GM18867 (cell line): ENCODE measurements around the gene BPTF.
"Not testable (repeated sequence)": the region's sequence is repeated elsewhere in the genome, so short reads cannot be mapped to it uniquely, and the experiment has no call there.

Source experiments
- ATAC-seq: cut with Tn5 transposase; IDR thresholded peaks from one replicate; pipeline ENCODE4 v1.9.1; 2021; ENCODE audit warnings: mild to moderate bottlenecking, moderate library complexity; ENCODE audit not compliant: unreplicated experiment

Gene BPTF

DNA sequence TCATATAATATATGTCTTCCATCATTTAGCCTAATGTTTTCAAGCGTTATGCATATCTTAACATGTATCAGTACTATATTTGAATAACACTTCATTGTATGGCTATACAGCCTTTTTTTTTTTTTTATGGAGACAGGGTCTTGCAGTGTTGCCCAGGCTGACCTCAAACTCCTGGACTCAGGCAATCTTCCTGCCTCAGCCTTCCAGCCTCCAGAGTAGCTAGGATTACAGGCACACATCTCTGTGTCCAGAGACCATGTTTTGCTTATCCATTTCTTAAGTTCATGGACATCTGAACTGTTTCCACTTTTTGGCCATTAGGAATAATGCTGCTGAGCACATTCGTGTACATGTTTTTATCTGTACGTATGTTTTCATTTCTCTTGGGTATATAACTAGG lies 7.8 kb downstream of the BPTF start:
- ATAC-seq, result no peak

DNA sequence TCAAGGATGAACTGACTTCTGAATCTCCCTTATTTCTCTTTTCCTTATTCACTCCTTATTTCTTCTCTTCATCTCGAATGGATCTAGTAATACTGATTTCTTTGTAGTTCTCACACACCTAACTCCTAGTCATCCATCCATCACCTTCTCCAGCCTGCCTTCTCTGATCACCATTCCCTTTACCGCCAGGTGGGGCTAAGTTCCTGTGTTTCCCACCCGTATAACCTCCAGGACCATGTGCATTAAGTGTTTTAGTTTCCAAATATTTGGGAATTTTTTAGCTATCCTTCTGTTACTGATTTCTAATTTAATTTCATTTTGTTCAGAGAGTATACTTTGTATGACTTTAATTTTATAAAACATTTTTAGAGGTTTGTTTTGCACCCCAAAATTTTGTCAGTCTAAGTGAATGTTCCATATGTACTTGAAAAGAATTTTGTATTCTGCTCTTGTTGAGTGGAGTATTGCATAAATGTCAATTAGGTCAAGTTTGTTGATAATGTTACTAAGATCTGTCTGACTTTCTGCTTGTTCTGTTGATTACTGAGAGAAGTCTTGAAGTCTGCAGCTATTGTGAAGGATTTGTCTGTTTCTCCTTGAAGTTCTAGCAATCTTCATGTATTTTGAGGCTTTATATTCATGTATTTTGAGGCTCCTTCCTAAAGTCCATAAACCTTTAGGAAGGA lies 8.8 kb downstream of the BPTF start:
- ATAC-seq, result no peak

DNA sequence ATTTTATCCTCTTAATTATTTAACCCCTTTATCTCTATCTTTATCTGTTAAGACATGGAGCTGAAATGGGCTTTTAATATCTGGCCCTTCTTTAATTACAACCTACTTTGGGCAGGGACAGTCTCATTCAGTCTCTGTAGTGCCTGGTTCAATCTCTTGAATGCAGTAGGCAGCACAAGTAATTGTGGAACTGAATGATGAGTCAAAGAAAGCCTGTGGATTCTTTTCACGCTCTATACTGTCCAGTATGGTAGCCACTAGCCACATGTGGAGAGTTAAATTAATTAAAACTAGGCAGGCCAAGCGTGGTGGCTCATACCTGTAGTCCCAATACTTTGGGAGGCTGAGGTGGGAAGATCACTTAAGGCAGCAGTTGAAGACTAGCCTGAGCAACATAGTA lies 9.3 kb downstream of the BPTF start:
- no peak for ATAC-seq

DNA sequence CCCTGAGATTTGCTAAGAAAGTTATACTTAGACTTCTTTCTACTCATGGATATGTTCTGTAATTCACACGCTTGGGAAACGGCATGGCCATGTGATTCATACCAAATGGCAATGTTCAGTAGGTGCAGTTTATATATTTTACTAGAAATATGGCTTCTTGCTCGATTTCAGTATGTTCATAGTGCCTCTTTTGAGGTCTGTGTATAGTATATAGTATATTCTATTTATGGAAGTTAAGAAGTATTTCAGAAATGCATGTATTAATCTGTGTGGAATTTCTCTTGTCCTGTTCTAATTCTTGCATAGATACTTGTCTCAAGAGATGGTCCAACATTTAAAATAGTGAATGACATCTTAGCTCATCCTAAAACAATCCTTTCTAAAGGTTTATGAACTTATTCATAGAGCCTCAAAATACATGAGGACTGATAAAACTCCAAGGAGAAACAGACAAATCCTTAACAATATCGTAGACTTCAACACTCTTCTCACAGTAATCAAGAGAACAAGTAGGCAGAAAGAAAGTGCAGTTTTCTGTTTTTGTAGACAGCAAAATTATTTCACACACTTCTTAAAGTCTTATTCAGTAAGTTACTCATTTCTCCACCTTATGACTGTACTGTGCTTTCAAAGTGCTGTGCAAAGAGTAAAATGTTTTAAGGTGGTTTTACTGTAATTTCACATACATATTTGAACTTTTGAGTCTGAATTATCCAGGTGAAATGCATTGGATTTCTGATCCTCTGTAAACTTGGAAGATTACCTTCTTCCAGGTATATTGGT lies 11.1 kb downstream of the BPTF start:
- ATAC-seq, result no peak

DNA sequence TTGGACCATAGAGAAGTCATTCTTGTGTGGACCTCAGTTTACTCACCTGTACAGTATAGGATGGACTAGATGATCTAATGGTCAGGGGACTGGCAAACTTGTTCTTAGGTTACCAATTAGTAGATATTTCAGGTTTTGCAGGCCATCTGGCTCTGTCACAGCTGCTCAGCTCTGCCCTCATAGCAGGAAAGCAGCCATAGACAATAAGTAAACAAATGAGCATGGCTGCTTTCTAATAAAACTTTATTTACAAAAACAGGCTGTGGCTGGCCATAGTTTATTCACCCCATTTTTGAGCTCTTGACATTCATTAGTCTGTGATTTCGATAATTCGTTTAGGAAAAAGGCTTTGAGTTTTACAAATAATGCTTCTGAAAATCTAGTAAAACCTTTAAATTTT lies 12.7 kb downstream of the BPTF start:
- no peak for ATAC-seq

DNA sequence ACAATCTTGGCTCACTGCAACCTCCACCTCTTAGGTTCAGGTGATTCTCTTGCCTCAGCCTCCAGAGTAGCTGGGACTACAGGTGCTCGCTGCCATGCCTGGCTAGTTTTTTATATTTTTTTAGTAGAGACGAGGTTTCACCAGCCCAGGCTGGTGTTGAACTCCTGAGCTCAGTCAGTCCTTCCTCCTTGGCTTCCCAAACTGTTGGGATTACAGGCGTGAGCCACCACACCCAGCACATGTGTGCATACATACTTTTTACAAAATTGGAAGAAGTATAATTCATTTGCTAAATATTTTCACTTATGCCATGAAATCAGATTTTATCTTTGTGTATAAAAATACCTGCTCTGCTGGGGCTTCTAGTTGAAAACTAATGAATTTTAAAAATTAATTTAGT lies 13.2 kb downstream of the BPTF start:
- ATAC-seq, result no peak

DNA sequence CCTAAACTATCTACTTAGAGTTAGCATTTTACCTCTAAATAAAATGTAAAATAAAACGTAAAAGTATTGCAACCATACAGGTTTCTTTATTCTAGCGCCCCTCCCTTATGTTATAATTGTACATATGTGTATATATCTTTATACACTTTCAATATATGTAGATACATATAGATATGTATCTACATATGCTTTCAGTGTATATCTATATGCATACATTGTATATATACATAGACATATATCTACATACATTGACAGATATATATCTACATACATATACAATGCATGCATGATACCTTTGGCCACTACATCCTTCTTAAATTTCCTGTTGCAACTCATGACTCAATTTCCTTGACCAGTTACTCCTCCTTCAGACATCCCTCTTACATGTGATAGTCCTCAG lies 16.7 kb downstream of the BPTF start:
- no peak for ATAC-seq

DNA sequence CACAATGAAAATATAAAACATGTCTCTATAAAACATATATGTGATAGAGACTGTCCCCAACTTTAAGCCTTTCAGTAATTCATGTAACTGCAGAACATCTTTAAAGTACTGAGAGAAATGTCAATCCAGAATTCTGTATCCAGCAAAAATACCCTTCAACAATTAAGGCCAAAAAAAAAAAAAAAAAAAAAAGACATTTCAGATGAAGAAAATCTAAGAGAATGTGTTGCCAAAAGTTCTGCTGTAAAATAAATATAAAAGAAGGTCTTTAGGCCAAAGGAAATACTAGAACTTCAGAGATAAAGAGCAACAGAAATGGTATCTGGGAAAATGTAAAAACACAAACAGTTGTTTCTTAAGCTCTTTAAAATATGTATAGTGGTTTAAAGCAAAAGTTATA lies 17.3 kb downstream of the BPTF start:
- no peak for ATAC-seq

DNA sequence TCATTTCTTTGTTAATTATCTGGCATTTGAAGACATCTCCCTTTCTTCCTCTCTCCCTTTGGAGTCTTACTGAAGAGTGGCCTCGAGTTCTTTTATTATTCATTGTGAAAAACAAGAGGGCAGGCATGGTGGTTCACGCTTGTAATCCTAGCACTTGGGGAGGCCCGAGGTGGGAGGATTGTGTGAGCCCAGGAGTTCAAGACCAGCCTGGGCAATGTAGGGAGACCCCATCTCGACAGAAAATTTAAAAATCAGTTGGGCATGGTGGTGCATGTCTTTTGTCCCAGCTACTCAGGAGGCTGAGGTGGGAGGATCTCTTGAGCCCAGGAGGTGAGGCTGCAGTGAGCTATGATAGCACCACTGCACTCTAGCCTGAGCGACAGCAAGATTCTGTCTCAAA lies 20.1 kb downstream of the BPTF start:
- no peak for ATAC-seq

DNA sequence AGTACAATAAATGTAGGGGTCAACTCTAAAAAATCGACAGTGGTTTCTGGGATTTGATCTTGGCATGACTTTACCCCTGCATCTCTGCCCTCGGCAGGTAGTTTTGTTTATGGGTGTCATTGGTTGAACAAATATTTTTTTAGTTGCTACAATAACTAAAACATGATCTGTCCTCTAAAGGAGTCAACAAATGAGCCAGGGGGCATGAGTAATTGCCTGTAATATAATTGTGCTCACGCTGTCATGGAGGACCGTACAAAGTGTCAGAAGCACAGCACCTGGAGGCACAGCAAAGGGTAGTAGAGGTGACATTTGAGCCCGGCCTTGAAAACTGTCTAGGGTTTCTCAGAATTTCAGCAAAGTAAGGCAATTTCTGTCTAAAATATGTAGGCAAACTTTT lies 22.9 kb downstream of the BPTF start:
- ATAC-seq, result not testable (repeated sequence)

DNA sequence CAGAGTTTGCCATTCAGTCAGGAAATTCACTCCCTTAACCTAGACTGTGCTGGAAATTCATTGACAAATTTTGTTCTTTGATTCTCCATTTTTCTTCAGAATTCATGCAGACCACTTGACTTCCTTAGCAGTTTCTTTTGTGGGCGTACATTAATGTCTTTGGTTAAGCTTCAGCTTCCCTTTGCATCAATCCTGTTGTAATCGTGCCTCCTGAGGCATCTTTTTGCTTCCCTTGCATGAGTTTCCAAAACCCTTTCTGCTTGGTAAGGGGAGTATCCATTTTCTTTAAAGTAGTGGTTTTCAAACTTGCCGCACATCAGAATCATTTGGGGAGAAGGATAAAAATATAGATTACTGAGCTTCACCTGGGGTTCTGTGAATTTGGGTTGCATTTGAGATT lies 23.5 kb downstream of the BPTF start:
- not testable (repeated sequence) for ATAC-seq

DNA sequence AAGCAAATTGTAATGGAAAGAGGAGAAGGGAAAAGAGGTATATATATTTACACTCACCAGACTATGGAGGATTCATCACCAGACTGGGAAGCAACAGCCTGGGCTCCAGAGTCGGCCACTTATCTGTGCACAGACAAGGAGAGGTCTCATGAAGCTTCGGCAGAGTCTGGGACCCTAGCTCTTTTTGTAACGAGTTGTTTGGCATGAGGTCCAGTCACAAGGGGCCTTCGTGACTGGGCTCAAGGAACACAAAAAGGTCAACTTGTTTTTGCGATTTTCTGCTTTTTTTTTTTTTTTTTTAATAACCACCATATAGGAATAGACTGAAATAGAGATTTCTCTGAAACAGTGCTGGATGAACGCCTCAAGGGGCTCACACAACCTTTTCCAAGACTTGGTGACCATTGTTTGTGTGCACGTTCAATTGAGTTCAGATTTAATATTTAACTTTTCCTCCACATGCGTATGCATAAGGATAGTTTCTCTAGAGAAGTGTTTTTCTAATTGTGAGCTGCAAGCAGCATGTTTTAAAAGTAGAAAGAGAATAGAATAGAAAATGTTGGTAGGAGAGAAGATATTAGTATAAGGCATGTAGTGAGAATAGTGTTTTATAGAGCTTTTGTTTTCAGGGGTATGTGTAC lies 25.8 kb downstream of the BPTF start:
- no peak for ATAC-seq

DNA sequence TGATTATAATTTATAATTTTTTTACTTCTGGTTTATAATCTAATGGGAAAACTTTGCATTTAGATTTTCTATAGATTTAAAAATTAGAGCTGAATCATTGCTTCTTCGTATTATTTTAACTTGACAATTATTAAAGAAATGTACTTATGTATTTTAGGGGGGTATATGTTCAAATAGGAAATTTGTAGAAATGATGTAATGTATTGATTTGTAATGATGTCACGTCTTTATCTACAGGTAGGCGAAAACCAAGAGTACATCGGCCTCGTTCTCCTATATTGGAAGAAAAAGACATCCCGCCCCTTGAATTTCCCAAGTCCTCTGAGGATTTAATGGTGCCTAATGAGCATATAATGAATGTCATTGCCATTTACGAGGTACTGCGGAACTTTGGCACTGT lies 28.4 kb downstream of the BPTF start:
- no peak for ATAC-seq

DNA sequence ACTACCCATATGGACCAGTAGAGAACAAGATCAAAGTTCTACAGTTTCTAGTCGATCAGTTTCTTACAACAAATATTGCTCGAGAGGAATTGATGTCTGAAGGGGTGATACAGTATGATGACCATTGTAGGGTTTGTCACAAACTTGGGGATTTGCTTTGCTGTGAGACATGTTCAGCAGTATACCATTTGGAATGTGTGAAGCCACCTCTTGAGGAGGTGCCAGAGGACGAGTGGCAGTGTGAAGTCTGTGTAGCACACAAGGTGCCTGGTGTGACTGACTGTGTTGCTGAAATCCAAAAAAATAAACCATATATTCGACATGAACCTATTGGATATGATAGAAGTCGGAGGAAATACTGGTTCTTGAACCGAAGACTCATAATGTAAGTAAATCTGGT lies 29.1 kb downstream of the BPTF start:
- no peak for ATAC-seq

DNA sequence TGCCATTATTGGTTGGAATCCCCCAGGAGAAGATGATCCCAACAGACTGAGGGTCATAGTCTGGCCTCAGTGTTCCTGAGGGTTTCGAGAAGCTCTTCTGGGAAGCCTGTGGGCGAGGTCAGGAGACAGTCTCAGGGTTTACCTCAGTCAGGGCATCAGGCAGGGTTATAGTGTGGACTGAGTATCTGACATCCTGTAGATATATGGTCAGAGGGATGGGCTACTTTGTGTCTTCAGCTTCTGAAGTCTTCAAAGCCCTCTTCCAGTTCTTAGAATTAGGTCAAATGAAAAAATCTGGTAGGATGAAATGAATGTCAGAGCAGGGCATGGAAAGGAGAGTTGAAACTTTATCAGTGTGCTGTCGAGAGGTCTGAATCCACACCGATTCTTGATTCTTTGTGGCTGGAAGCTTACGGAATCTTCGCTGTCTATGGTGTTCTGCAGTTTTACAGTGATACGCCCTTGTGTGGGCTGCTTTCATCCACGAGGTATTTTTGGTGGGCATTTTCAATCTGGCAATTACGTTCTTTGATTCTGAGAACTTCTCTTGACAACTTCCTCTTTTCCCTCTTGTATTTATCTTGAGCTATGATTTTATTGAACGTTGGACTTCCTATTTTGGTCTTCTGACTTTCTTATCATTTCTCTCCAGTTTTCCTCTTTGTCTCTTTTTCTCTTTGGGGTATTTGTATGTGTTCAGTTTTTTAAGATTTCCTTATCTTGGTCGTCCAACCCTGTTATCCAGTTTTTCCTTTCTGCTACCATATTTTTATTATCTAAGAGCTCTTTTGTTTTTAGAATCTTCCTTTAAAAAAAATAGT lies 30.4 kb downstream of the BPTF start:
- ATAC-seq, result no peak

DNA sequence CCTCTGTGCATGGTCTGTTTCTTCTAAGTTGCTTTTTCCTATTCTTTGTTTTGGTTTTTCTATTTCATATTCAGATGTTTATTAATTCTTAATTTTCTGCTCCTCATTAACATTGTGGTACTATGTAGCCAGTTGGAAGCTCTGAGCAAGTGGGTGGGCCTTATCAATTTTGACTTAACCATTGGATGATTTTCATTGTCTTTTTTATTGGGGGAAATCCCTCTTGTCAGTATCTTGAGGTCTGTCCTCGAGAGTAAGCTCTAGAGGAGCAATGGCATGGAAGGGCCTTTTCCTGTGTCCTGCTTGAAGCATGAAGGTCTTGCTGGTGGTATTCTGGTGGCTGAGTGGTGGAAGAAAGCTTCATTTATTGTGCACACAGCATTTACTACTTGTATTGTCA lies 31.1 kb downstream of the BPTF start:
- ATAC-seq, result not testable (repeated sequence)

DNA sequence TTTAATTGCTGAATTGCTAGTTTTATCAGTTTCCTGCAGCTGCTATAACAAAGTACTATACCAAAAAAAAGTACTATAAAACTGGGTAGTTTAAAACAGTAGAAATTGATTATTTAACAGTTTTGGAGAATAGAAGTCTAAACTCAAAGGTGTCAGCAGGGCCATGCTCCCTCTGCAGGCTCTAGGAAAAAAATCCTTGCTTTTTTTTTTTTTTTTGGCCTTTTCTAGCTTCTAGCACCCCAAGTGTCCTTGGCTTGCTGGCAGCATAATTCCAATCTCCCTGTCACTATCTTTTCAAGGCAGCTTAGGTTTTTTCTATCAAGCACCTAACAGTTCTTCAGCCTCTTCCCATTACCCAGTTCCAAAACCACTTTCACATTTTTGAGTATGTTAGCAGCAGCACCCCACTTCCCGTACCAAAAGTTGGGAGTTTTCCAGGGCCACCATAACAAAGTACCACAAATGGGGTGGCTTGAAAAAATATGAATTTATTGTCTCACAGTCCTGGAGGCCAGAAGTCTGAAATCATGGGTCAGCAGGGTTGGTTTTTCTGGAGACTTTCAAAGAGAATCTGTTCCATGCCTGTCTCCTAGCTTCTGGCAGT lies 37.4 kb downstream of the BPTF start:
- no peak for ATAC-seq

DNA sequence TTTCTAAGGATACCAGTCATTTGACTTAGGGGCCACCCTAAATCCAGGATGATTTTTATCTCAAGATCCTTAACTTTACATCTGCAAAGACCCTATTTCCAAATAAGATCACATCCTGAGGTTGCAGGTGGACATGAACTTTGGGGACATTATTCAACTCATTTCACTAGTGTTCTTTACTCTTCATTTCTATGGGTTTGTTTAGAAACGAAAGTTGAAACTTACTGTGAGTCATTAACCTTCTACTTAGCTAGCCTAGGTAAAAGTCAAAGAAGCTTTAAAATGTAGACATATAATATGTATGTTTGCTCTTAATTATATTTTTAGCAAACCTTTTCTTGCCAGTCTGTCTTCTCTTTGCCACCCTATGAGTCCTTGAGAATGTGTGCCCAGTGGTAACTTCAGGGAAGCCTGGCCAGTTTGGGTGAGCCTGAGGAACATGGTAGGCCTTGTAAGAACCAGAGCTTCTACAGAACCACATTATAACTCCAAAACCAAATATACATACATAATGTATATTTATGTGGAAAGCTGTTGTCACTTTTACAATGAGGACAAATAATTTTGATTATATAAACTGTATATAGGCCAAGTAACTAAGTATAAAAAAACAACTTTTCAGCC lies 38.4 kb downstream of the BPTF start:
- no peak for ATAC-seq

DNA sequence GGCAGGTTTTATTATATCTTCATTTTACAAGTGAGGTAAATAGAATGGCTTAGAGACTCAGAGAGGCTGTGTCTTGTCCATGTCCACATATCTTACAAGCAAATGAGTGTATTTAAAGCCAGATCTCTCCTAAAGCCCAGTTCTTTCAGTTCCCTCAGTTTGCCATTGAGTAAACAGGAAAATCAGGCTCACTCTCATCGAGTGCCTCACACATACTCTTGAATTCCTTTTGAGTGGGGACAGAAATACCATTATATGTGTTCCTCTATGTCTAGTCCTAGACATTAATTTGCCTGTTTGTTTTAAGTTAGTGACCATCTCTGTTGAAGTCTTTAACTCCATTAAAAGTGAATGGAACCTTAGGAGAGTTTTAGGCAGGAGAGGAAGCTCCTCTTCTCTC lies 40.1 kb downstream of the BPTF start:
- ATAC-seq, result no peak

DNA sequence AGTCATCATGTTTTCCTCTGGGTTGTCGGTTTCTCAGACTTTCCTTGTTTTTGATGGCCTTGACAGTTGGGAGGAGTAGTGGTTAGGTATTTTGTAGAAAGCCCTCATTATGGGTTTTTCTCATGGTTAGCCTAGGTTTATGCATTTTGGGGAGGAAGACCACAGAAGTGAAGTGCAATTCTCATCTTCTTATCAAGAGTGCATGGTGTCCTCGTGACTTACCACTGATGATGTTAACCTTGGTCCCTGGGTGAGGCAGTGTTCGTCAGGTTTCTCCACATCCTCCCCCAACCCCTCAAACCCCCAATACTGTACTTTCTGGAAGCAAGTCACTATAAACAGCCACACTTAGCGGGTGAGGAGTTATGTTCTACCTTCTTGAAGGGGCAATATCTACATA lies 42.3 kb downstream of the BPTF start:
- ATAC-seq, result no peak

DNA sequence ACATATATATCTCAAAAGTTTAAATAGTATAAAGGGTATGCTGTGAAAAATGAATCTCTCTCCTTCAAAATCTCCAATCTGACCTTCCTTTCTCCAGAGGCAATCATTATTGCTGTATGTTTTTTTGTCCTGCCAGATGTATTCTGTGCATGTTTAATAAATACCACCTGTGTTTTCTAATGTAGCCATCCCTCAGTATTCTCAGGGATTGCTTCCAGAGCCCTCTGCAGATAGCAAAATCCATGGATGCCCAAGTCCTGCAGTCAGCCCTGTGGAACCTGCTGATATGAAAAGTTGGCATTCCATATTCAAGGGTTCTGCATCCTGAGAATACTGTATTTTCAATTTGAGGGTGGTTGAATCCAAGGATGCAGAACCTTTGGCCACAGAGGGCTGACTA lies 42.9 kb downstream of the BPTF start:
- no peak for ATAC-seq
